ENCODE data around the gene IRF2BP1.

IRF2BP1 gene

GRCh38 chr19:45906221-45906620 lies 20.3 kb upstream of the IRF2BP1 start:
- ATAC-seq, result no peak
- TF ChIP-seq ZC3H10 (CRISPR knock-in tag; IDR thresholded peaks at IDR 0.05) (no peak), SNAI2 (CRISPR knock-in tag; IDR thresholded peaks at IDR 0.05) (no peak), ZNF70 (CRISPR knock-in tag; IDR thresholded peaks at IDR 0.05) (no peak), GLIS3 (CRISPR knock-in tag; IDR thresholded peaks at IDR 0.05) (no peak), OSR1 (CRISPR knock-in tag; IDR thresholded peaks at IDR 0.05) (no peak), PATZ1 (CRISPR knock-in tag; IDR thresholded peaks at IDR 0.05; ENCODE audit: borderline replicate concordance) (no peak), CREB5 (CRISPR knock-in tag; IDR thresholded peaks at IDR 0.05; ENCODE audit: low read depth) (no peak), ISL1 (CRISPR knock-in tag; IDR thresholded peaks at IDR 0.05) (no peak), TCF4 (CRISPR knock-in tag; IDR thresholded peaks at IDR 0.05; ENCODE audit: borderline replicate concordance) (no peak), ARNTL (CRISPR knock-in tag; IDR thresholded peaks at IDR 0.05; ENCODE audit: borderline replicate concordance, low read depth) (no peak), POU6F1 (CRISPR knock-in tag; IDR thresholded peaks at IDR 0.05; ENCODE audit: borderline replicate concordance, low read depth) (no peak), RARB (CRISPR knock-in tag; IDR thresholded peaks at IDR 0.05) (no peak), CSDC2 (CRISPR knock-in tag; IDR thresholded peaks at IDR 0.05) (no peak)

GRCh38 chr19:45905011-45905410 lies 19.1 kb upstream of the IRF2BP1 start:
- no peak for ATAC-seq
- TF ChIP-seq CSRNP3 (CRISPR knock-in tag; IDR thresholded peaks at IDR 0.05), result no peak
- TF ChIP-seq GLIS3 (CRISPR knock-in tag; IDR thresholded peaks at IDR 0.05), result no peak
- no peak for TF ChIP-seq CREB5 (CRISPR knock-in tag; IDR thresholded peaks at IDR 0.05; ENCODE audit: low read depth)
- no peak for TF ChIP-seq RARB (CRISPR knock-in tag; IDR thresholded peaks at IDR 0.05)
- TF ChIP-seq BACH2 (CRISPR knock-in tag; IDR thresholded peaks at IDR 0.05; ENCODE audit: borderline replicate concordance), result no peak
- TF ChIP-seq PATZ1 (CRISPR knock-in tag; IDR thresholded peaks at IDR 0.05; ENCODE audit: borderline replicate concordance), result no peak
- TF ChIP-seq ZNF70 (CRISPR knock-in tag; IDR thresholded peaks at IDR 0.05), result no peak
- TF ChIP-seq ESRRG (CRISPR knock-in tag; IDR thresholded peaks at IDR 0.05), result no peak
- TF ChIP-seq ARNTL (CRISPR knock-in tag; IDR thresholded peaks at IDR 0.05; ENCODE audit: borderline replicate concordance, low read depth), result no peak
- TF ChIP-seq SNAI2 (CRISPR knock-in tag; IDR thresholded peaks at IDR 0.05), result no peak
- no peak for TF ChIP-seq CSDC2 (CRISPR knock-in tag; IDR thresholded peaks at IDR 0.05)
- TF ChIP-seq POU6F1 (CRISPR knock-in tag; IDR thresholded peaks at IDR 0.05; ENCODE audit: borderline replicate concordance, low read depth), result no peak
- no peak for TF ChIP-seq ZNF565 (CRISPR knock-in tag; conservative IDR thresholded peaks at IDR 0.05; ENCODE audit: low read depth)
- no peak for TF ChIP-seq OSR1 (CRISPR knock-in tag; IDR thresholded peaks at IDR 0.05)
- TF ChIP-seq ZFP3 (CRISPR knock-in tag; IDR thresholded peaks at IDR 0.05), result no peak
- TF ChIP-seq ZC3H10 (CRISPR knock-in tag; IDR thresholded peaks at IDR 0.05), result no peak
- no peak for TF ChIP-seq TSHZ2 (CRISPR knock-in tag; IDR thresholded peaks at IDR 0.05)
- TF ChIP-seq ZNF8 (CRISPR knock-in tag; IDR thresholded peaks at IDR 0.05), result no peak
- TF ChIP-seq PPARA (CRISPR knock-in tag; IDR thresholded peaks at IDR 0.05; ENCODE audit: borderline replicate concordance), result no peak
- no peak for TF ChIP-seq ZFP30 (CRISPR knock-in tag; IDR thresholded peaks at IDR 0.05)

Data from SK-N-SH treated with all-trans-retinoic acid at 6 μM for 48 hours (cell line).